ENCODE results near the gene CNTFR. TPM values are rescaled to one million over a fixed set of nuclear protein-coding genes. Genes with fewer than 3 reads are reported as not detected.

The CNTFR gene
- polyA plus RNA-seq, 1 donor (not counting 4 experiments of a cell fraction or from before 2014, with no cell fraction given), result 0.42 TPM

DNA sequence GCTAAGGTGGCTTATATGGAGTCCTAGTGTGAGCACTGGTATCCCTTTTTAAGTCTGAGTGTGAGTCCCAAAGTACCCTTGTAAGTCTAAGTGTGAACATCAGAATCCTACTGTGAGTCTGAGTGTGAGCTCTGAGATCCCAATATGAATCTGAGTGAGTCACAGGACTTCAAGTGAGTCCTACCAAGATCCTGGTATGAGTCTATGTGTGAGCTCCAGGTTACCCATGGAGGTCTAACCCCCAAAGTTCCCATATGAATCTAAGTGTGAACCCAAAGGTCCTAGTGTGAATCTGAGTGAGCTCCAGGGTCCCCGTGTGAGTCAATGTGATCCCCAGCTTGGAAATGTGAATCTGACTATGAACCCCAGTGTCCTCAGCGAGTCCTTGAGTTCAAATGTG, 2.3 kb downstream of the CNTFR start:
- no peak for DNase-seq (ENCODE audit: low read depth, low spot score)
- Histone ChIP-seq H3K79me2 (ENCODE audit: control insufficient read depth, insufficient read depth, low read length) (no peaks in the 10 kb centered on the region), H3K4me2 (ENCODE audit: control insufficient read depth, extremely low read depth, insufficient read depth, low read depth, low read length) (no peak overlapping the region), H3K9me3 (ENCODE audit: control insufficient read depth, low read depth, low read length) (peaks cover 3% of the 10 kb centered on the region), H3K27me3 (ENCODE audit: control insufficient read depth, extremely low read depth, insufficient read depth, low read length) (peaks cover 91% of the 10 kb centered on the region), H3K27ac (ENCODE audit: control insufficient read depth, insufficient read depth, low read length) (no peak overlapping the region), H2AFZ (ENCODE audit: control insufficient read depth, low read length) (no peak overlapping the region), H3K4me1 (ENCODE audit: control insufficient read depth, extremely low read depth, insufficient read depth, low read length) (no peaks in the 10 kb centered on the region), H3K36me3 (ENCODE audit: control insufficient read depth in 2 of 2, extremely low read depth in 1 of 2, insufficient read depth in 2 of 2, low read length in 2 of 2) (no peaks in the 10 kb centered on the region), H3K4me3 (ENCODE audit: control insufficient read depth in 2 of 3, extremely low read depth in 1 of 3, insufficient read depth in 2 of 3, low read depth in 1 of 3, low read length in 3 of 3) (no peak overlapping the region), H4K20me1 (ENCODE audit: control insufficient read depth, extremely low read depth, insufficient read depth, low read length) (no peaks in the 10 kb centered on the region), H3K9ac (ENCODE audit: control insufficient read depth, extremely low read depth, insufficient read depth, low read length) (no peak overlapping the region), H3K9me1 (ENCODE audit: control insufficient read depth, extremely low read depth, insufficient read depth, low read length) (no peaks in the 10 kb centered on the region)
- no peak for FAIRE-seq
- TF ChIP-seq EZH2 (IDR thresholded peaks at IDR 0.05; ENCODE audit: low read length), result no peak
- TF ChIP-seq, protein P1, sequence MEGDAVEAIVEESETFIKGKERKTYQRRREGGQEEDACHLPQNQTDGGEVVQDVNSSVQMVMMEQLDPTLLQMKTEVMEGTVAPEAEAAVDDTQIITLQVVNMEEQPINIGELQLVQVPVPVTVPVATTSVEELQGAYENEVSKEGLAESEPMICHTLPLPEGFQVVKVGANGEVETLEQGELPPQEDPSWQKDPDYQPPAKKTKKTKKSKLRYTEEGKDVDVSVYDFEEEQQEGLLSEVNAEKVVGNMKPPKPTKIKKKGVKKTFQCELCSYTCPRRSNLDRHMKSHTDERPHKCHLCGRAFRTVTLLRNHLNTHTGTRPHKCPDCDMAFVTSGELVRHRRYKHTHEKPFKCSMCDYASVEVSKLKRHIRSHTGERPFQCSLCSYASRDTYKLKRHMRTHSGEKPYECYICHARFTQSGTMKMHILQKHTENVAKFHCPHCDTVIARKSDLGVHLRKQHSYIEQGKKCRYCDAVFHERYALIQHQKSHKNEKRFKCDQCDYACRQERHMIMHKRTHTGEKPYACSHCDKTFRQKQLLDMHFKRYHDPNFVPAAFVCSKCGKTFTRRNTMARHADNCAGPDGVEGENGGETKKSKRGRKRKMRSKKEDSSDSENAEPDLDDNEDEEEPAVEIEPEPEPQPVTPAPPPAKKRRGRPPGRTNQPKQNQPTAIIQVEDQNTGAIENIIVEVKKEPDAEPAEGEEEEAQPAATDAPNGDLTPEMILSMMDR (optimal IDR thresholded peaks at IDR 0.05 in 1 of 3, IDR thresholded peaks at IDR 0.05 in 1 of 3, conservative IDR thresholded peaks at IDR 0.05 in 1 of 3; ENCODE audit: extremely low read depth in 1 of 3, insufficient read depth in 2 of 3, low read length in 3 of 3), result no peak
- dilution Hi-C loops (cut with MboI; ENCODE audit: extremely low pct_ligation_motif_present, low sequenced_read_pairs), result no loop called here

DNA sequence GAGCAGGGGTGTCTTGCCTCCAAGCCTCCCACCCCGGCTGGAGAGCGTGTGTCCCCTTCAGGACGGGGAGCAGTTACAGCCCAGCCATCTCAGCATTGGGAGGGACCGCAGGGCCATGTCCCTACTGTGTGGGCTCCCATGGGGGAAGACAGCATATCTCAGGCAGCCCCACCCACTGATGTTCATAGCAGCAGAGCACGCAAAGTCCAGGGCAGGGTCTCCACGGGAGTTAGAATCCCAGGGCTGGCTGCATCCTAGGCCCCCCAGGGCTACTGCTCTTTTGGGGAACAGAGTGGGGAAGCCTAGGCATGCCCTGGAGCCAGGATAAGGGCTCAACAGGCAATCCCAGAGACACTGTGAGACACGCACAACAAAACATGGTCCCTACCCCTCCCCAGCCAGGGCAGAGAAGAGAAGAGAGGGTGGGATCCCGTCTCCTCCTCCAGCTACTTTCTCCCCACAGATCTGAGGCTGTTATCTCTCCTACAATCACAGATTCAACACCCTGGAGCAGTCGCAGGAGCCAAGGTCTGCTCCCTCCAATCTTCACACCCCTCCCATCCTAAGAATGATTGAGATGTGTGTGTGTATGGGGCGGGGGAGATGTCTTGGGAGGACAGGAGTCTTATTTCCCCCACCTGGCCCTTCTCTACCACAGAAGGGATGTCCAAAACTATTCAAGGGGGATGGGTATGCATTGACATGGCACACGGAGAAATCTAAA, 3.4 kb downstream of the CNTFR start:
- Histone ChIP-seq H3K79me2 (ENCODE audit: control insufficient read depth, insufficient read depth, low read length) (no peaks in the 10 kb centered on the region), H3K27me3 (ENCODE audit: control insufficient read depth, extremely low read depth, insufficient read depth, low read length) (peaks cover 83% of the 10 kb centered on the region), H3K9me3 (ENCODE audit: control insufficient read depth, low read depth, low read length) (peaks cover 3% of the 10 kb centered on the region), H3K9ac (ENCODE audit: control insufficient read depth, extremely low read depth, insufficient read depth, low read length) (no peak overlapping the region), H3K36me3 (ENCODE audit: control insufficient read depth in 2 of 2, extremely low read depth in 1 of 2, insufficient read depth in 2 of 2, low read length in 2 of 2) (no peaks in the 10 kb centered on the region), H3K4me2 (ENCODE audit: control insufficient read depth, extremely low read depth, insufficient read depth, low read depth, low read length) (no peak overlapping the region), H3K4me3 (ENCODE audit: control insufficient read depth in 2 of 3, extremely low read depth in 1 of 3, insufficient read depth in 2 of 3, low read depth in 1 of 3, low read length in 3 of 3) (no peak overlapping the region), H3K4me1 (ENCODE audit: control insufficient read depth, extremely low read depth, insufficient read depth, low read length) (no peaks in the 10 kb centered on the region), H2AFZ (ENCODE audit: control insufficient read depth, low read length) (no peak overlapping the region), H3K27ac (ENCODE audit: control insufficient read depth, insufficient read depth, low read length) (no peak overlapping the region), H4K20me1 (ENCODE audit: control insufficient read depth, extremely low read depth, insufficient read depth, low read length) (no peaks in the 10 kb centered on the region), H3K9me1 (ENCODE audit: control insufficient read depth, extremely low read depth, insufficient read depth, low read length) (no peaks in the 10 kb centered on the region)
- TF ChIP-seq, protein P1 (optimal IDR thresholded peaks at IDR 0.05 in 1 of 3, IDR thresholded peaks at IDR 0.05 in 1 of 3, conservative IDR thresholded peaks at IDR 0.05 in 1 of 3; ENCODE audit: extremely low read depth in 1 of 3, insufficient read depth in 2 of 3, low read length in 3 of 3), result no peak
- TF ChIP-seq EZH2 (IDR thresholded peaks at IDR 0.05; ENCODE audit: low read length), result no peak
- no peak for FAIRE-seq
- dilution Hi-C loops (cut with MboI; ENCODE audit: extremely low pct_ligation_motif_present, low sequenced_read_pairs), result no loop called here
- DNase-seq (ENCODE audit: low read depth, low spot score), result no peak
